HepG2 (cell line): ENCODE results near the gene GRK3.

Experiments used
- CTCF ChIP-seq: sonication (generic); formaldehyde crosslinking; IDR thresholded peaks from 2 replicates; pipeline ENCODE4 v1.5.0; 2020; ENCODE audit warnings: mild to moderate bottlenecking, missing genetic modification reagents, moderate library complexity
- DPF2 ChIP-seq: sonication (generic); formaldehyde crosslinking; IDR thresholded peaks from 2 replicates; pipeline ENCODE4 v1.4.0; 2020; ENCODE audit warnings: mild to moderate bottlenecking, low read depth, missing genetic modification reagents, borderline replicate concordance
- GABPB1 ChIP-seq: IDR thresholded peaks from 2 replicates; pipeline ENCODE4 v1.6.1; 2016; ENCODE audit warnings: mild to moderate bottlenecking, missing genetic modification reagents, moderate library complexity, missing compliant biosample characterization
- PATZ1 ChIP-seq: sonication (generic); formaldehyde crosslinking; IDR thresholded peaks from 2 replicates; pipeline ENCODE4 v1.4.0; 2020; ENCODE audit warnings: missing genetic modification reagents
- ZBTB4 ChIP-seq: sonication (generic); formaldehyde crosslinking; IDR thresholded peaks from 2 replicates; pipeline ENCODE4 v1.4.0; 2020; ENCODE audit warnings: missing genetic modification reagents, mild to moderate bottlenecking, borderline replicate concordance
- ZNF644 ChIP-seq: IDR thresholded peaks from 2 replicates; pipeline ENCODE4 v1.6.1; 2016; ENCODE audit warnings: low read depth

GRCh38 chr22:25660336-25660735, 95.9 kb downstream of the GRK3 start:
- no peak for TF ChIP-seq DPF2 (CRISPR knock-in tag)
- TF ChIP-seq GABPB1 (CRISPR knock-in tag), result no peak
- TF ChIP-seq CTCF (CRISPR knock-in tag), result no peak
- TF ChIP-seq ZBTB4, result no peak
- TF ChIP-seq PATZ1 (CRISPR knock-in tag), result no peak
- TF ChIP-seq ZNF644 (CRISPR knock-in tag), result no peak
